HepG2 (cell line): Measurements from ENCODE around the gene WTAP. TPM values are rescaled to one million over a fixed set of nuclear protein-coding genes. Genes with fewer than 3 reads are reported as not detected.

Experiments used
- ATAC-seq: fragments of 200-7000 bp; cut with Tn5 transposase; 3 replicates; pipeline ENCODE4 v1.9.1; 2020; ENCODE audit warnings: mild to moderate bottlenecking, moderate library complexity
- BruUV-seq: library from RNA; stranded (reverse); fragments of 400-500 nt; replicated peaks from 2 replicates; lab custom pipeline; 2021; lab: Mats Ljungman, UMichigan
- CTCF ChIA-PET: fragments of 300-600 bp; formaldehyde crosslinking; extraction: SDS; loops from one replicate; lab custom pipeline; 2021; ENCODE audit warnings: low total read pairs, inconsistent platforms, low intra/inter-chr PET ratio; lab: Yijun Ruan, JAX
- POLR2A ChIA-PET: fragments of 350-600 bp; sonication (Branson Sonifier 250); formaldehyde crosslinking; loops from one replicate; lab custom pipeline; 2020; ENCODE audit warnings: antibody characterized with exemption, inconsistent platforms; lab: Yijun Ruan, JAX
- DNase-seq: peaks from one replicate; pipeline ENCODE4 v3.0.0-alpha.2; 2015; ENCODE audit warnings: low spot score
- FAIRE-seq: peaks from 3 replicates; lab custom pipeline; 2011; peaks lifted over from hg19 to GRCh38; lab: Jason Lieb, UNC
- H2AFZ ChIP-seq: one replicate; pipeline ENCODE4 v1.6.1; 2011; ENCODE audit warnings: low read length, inconsistent platforms
- H3K27ac ChIP-seq: fragments of 300-600 bp; 3 replicates; pipeline ENCODE4 v1.8.0; 2011; ENCODE audit warnings: mixed run types, mild to moderate bottlenecking, mixed read lengths, low read length, inconsistent platforms; ENCODE audit not compliant: insufficient read depth; ENCODE audit errors: extremely low read length
- H3K27me3 ChIP-seq, 2 experiments: fragments of 200-600 bp in 1 of 2; 2 replicates in 1 of 2; 3 replicates in 1 of 2; pipeline versions ENCODE4 v1.6.0 to v1.8.0; 2011; ENCODE audit warnings: low read length in 2 of 2, mild to moderate bottlenecking in 2 of 2, moderate library complexity in 2 of 2, inconsistent platforms in 1 of 2; ENCODE audit not compliant: insufficient read depth in 2 of 2, control insufficient read depth in 1 of 2
- H3K36me3 ChIP-seq, 2 experiments: fragments of 200-600 bp in 1 of 2; replicated peaks in 1 of 2; 2 replicates in 1 of 2; 3 replicates in 1 of 2; pipeline versions ENCODE4 v1.5.1 to v1.8.0; 2011; ENCODE audit warnings: low read length in 2 of 2, inconsistent platforms in 1 of 2; ENCODE audit not compliant: insufficient read depth in 2 of 2, control insufficient read depth in 1 of 2
- H3K4me1 ChIP-seq: 2 replicates; pipeline ENCODE4 v1.5.1; 2012; ENCODE audit warnings: low read length, inconsistent platforms; ENCODE audit not compliant: insufficient read depth
- H3K4me2 ChIP-seq: 2 replicates; pipeline ENCODE4 v1.6.0; 2011; ENCODE audit warnings: low read depth, low read length, inconsistent platforms
- H3K4me3 ChIP-seq, 3 experiments: fragments of 200-600 bp in 1 of 3; sonication (generic), shearing (Covaris generic) in 1 of 3; replicated peaks in 1 of 3; 2 replicates each; pipeline ENCODE4 v1.5.1; 2011 to 2016; ENCODE audit warnings: low read length in 3 of 3, inconsistent platforms in 2 of 3, low read depth in 2 of 3, mild to moderate bottlenecking in 2 of 3, control low read depth in 1 of 3, mixed read lengths in 1 of 3; ENCODE audit not compliant: insufficient read depth in 1 of 3
- H3K79me2 ChIP-seq: one replicate; pipeline ENCODE4 v1.6.1; 2011; ENCODE audit warnings: low read length, inconsistent platforms; ENCODE audit not compliant: insufficient read depth
- H3K9ac ChIP-seq: 2 replicates; pipeline ENCODE4 v1.6.0; 2011; ENCODE audit warnings: mild to moderate bottlenecking, low read depth, low read length, inconsistent platforms; ENCODE audit not compliant: insufficient read depth
- H3K9me3 ChIP-seq: 2 replicates; pipeline ENCODE4 v1.5.1; 2012; ENCODE audit warnings: mild to moderate bottlenecking, low read length
- H4K20me1 ChIP-seq: 2 replicates; pipeline ENCODE4 v1.6.0; 2011; ENCODE audit warnings: inconsistent platforms, mild to moderate bottlenecking, low read length, moderate library complexity; ENCODE audit not compliant: insufficient read depth
- ADNP ChIP-seq: sonication (generic); formaldehyde crosslinking; IDR thresholded peaks from 2 replicates; pipeline ENCODE4 v1.4.0; 2020; ENCODE audit warnings: missing genetic modification reagents
- AGO2 ChIP-seq: fragments of 200-400 bp; formaldehyde crosslinking; optimal IDR thresholded peaks from 2 replicates; pipeline ENCODE3; 2017; ENCODE audit warnings: mild to moderate bottlenecking, low read depth, low read length, moderate library complexity
- AKAP8 ChIP-seq: sonication (generic); formaldehyde crosslinking; IDR thresholded peaks from 2 replicates; pipeline ENCODE4 v1.5.1; 2020; ENCODE audit warnings: mild to moderate bottlenecking, missing genetic modification reagents
- ARNTL ChIP-seq: sonication (generic); formaldehyde crosslinking; IDR thresholded peaks from 2 replicates; pipeline ENCODE4 v1.4.0; 2020; ENCODE audit warnings: mild to moderate bottlenecking, missing genetic modification reagents
- GABPB1 ChIP-seq: IDR thresholded peaks from 2 replicates; pipeline ENCODE4 v1.6.1; 2016; ENCODE audit warnings: mild to moderate bottlenecking, missing genetic modification reagents, moderate library complexity, missing compliant biosample characterization
- HOXD1 ChIP-seq: sonication (generic); formaldehyde crosslinking; IDR thresholded peaks from 2 replicates; pipeline ENCODE4 v1.5.0; 2020; ENCODE audit warnings: missing genetic modification reagents
- KLF13 ChIP-seq: sonication (generic); formaldehyde crosslinking; IDR thresholded peaks from 2 replicates; pipeline ENCODE4 v1.4.0; 2020; ENCODE audit warnings: mild to moderate bottlenecking, missing genetic modification reagents
- MZF1 ChIP-seq: sonication (generic); formaldehyde crosslinking; IDR thresholded peaks from 2 replicates; pipeline ENCODE4 v1.8.1; 2023; ENCODE audit warnings: mild to moderate bottlenecking, missing genetic modification reagents, borderline replicate concordance
- PHF20 ChIP-seq: sonication (generic); formaldehyde crosslinking; IDR thresholded peaks from 2 replicates; pipeline ENCODE4 v1.5.0; 2020; ENCODE audit warnings: mild to moderate bottlenecking, missing genetic modification reagents
- POLR2G ChIP-seq: fragments of 200-400 bp; formaldehyde crosslinking; IDR thresholded peaks from 2 replicates; pipeline ENCODE4 v1.6.1; 2018; ENCODE audit warnings: mild to moderate bottlenecking, low read depth, low read length, moderate library complexity
- PRPF4 ChIP-seq: fragments of 200-400 bp; formaldehyde crosslinking; IDR thresholded peaks from 2 replicates; pipeline ENCODE4 v1.6.1; 2016; ENCODE audit warnings: low read length, low read depth; ENCODE audit not compliant: poor library complexity, severe bottlenecking
- SNAI1 ChIP-seq: sonication (generic); formaldehyde crosslinking; IDR thresholded peaks from 2 replicates; pipeline ENCODE4 v1.5.0; 2020; ENCODE audit warnings: mild to moderate bottlenecking, missing genetic modification reagents, borderline replicate concordance
- SSRP1 ChIP-seq: IDR thresholded peaks from 2 replicates; pipeline ENCODE4 v1.6.1; 2016; ENCODE audit warnings: control low read depth
- ZNF121 ChIP-seq: sonication (generic); formaldehyde crosslinking; IDR thresholded peaks from 2 replicates; pipeline ENCODE4 v1.5.0; 2020; ENCODE audit warnings: mild to moderate bottlenecking, missing genetic modification reagents
- ZNF264 ChIP-seq: sonication (generic); formaldehyde crosslinking; IDR thresholded peaks from 2 replicates; pipeline ENCODE4 v1.4.0; 2020; ENCODE audit warnings: missing genetic modification reagents
- ZNF460 ChIP-seq: sonication (generic); formaldehyde crosslinking; IDR thresholded peaks from 2 replicates; pipeline ENCODE4 v1.5.1; 2020; ENCODE audit warnings: missing genetic modification reagents, mild to moderate bottlenecking, borderline replicate concordance
- ZNF510 ChIP-seq: sonication (generic); formaldehyde crosslinking; IDR thresholded peaks from 2 replicates; pipeline ENCODE4 v1.4.0; 2020; ENCODE audit warnings: low read depth, mild to moderate bottlenecking, missing genetic modification reagents
- ZNF776 ChIP-seq: sonication (generic); formaldehyde crosslinking; IDR thresholded peaks from 2 replicates; pipeline ENCODE4 v1.4.0; 2020; ENCODE audit warnings: mild to moderate bottlenecking, missing genetic modification reagents
- ZNF878 ChIP-seq: sonication (generic); formaldehyde crosslinking; IDR thresholded peaks from 2 replicates; pipeline ENCODE4 v1.8.1; 2023; ENCODE audit warnings: mild to moderate bottlenecking, missing genetic modification reagents, moderate library complexity
- WGBS: methylation state at CpG from one replicate; pipeline ENCODE4 v1.1.6; 2017; ENCODE audit warnings: low lambda C conversion rate; 5-methylcytosine and 5-hydroxymethylcytosine counted together
- in situ Hi-C: cut with HindIII; loops from 2 replicates; pipeline ENCODE4 v1.10.0; 2017; ENCODE audit warnings: low pct_unique_long_range_greater_than_20kb; ENCODE audit not compliant: extremely low pct_ligation_motif_present
- intact Hi-C: fragments of 100-400 bp; cut with micrococcal nuclease; formaldehyde crosslinking; loops from one replicate; pipeline ENCODE4 v1.10.0; 2022; ENCODE audit not compliant: unreplicated experiment
- polyA plus RNA-seq, 8 experiments: library from polyadenylated mRNA; depleted of rRNA in 3 of 8; stranded (reverse) in 7 of 8; unstranded in 1 of 8; fragments of >200 nt; fragmentation: Illumina TruSeq in 4 of 8; extraction: Trizol in 4 of 8; gene quantifications; 2 replicates each; pipeline versions ENCODE4 v1.2.1 to v1.2.3, GENCODE V29; 2011 to 2016; ENCODE audit warnings: low read depth in 4 of 8, missing spikeins in 1 of 8, mixed read lengths in 1 of 8; ENCODE audit not compliant: insufficient read depth in 1 of 8
- total RNA-seq, 5 experiments: library from RNA; depleted of rRNA; stranded (reverse); fragments of >200 nt; fragmentation: Illumina TruSeq; extraction: Trizol; gene quantifications; 2 replicates each; pipeline ENCODE4 v1.2.3, GENCODE V29; 2016; ENCODE audit warnings: low read depth in 1 of 5
- TF ChIP-seq, protein P1 (sequence below): sonication (generic); formaldehyde crosslinking; IDR thresholded peaks from 2 replicates; pipeline ENCODE4 v1.8.0; 2022; ENCODE audit warnings: mild to moderate bottlenecking, missing genetic modification reagents
- TF ChIP-seq, protein P2 (sequence below): sonication (generic); formaldehyde crosslinking; IDR thresholded peaks from 2 replicates; pipeline ENCODE4 v1.8.1; 2022; ENCODE audit warnings: mild to moderate bottlenecking, missing genetic modification reagents

WTAP gene
- total and polyA plus RNA-seq, 2 of the 13 experiments (the other 11 are each of a cell fraction or from before 2014, with no cell fraction given), result 31.6 to 167 TPM

DNA sequence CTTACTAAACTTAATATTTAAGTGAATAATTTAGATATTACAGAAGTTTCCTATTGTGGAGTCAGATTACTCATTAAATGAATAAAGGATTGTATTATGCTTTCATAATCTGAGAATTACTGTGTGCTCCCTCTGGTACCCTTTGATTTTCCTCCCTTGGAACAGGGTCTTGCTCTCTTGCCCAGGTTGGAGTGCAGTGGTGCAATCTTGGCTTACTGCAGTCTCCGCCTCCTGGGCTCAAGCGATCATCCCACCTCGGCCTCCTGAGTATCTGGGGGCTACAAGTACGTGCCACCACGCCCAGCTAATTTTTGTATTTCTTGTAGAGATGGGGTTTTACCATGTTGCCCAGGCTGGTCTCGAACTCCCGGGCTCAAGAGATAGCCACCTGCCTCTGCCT lies 9.6 kb downstream of the WTAP start:
- H3K36me3 ChIP-seq, result peaks cover 4 to 45% of the 10 kb centered on the region in 2 experiments

DNA sequence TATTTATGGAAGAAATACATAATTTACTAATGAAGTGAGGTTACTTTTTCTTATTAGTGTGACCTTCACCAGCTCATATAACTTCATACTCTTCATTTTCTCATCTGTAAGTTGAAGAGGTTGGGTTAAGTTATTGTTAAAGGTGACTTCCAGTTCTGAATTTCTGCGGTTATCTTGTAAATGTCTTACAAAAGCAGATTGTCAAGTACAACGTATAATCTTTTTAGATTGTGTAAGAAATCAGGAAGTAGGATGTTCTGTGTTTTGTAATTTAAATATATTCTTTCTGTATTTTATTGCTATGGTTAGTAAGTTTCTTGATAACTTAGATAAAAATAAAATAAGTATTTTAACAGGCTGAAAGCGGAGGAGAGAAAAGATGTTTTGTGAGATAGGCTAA lies 12.0 kb downstream of the WTAP start:
- peaks cover 9 to 68% of the 10 kb centered on the region in 2 experiments for H3K36me3 ChIP-seq
- peaks cover 46% of the 10 kb centered on the region for H4K20me1 ChIP-seq
- no peak overlapping the region for H3K27ac ChIP-seq
- H3K79me2 ChIP-seq, result peaks cover 74% of the 10 kb centered on the region
- no peak for DNase-seq
- 95% methylated on average over 3 of the region's 3 CpGs for WGBS
- CTCF ChIA-PET, result no interaction called here
- intact Hi-C loops (no loop called here), in situ Hi-C loops (no loop called here)
- 0 out of 2 replicates have a peak, but pooled peaks cover under 1% of the 10 kb centered on the region for H3K4me1 ChIP-seq
- POLR2A ChIA-PET, result interaction anchor here (0.8 to 1.2 kb wide), 2 partner anchors 11 to 23 kb away, joined by 4 read pairs; partner anchors contain the start of gene ACAT2
- no peaks in the 10 kb centered on the region for H3K27me3 ChIP-seq
- no TSS peak for BruUV-seq
- ATAC-seq, result no peak
- no peaks in the 10 kb centered on the region for H3K9me3 ChIP-seq
- no peak for FAIRE-seq
- H2AFZ ChIP-seq, result no peak overlapping the region
- no peak overlapping the region for H3K4me3 ChIP-seq
- no peak overlapping the region for H3K9ac ChIP-seq
- H3K4me2 ChIP-seq, result no peak overlapping the region
- no peak for TF ChIP-seq SSRP1 (CRISPR knock-in tag)
- no peak for TF ChIP-seq ZNF460 (CRISPR knock-in tag)
- no peak for TF ChIP-seq AKAP8 (CRISPR knock-in tag)
- TF ChIP-seq PRPF4, result no peak
- TF ChIP-seq, protein P1, sequence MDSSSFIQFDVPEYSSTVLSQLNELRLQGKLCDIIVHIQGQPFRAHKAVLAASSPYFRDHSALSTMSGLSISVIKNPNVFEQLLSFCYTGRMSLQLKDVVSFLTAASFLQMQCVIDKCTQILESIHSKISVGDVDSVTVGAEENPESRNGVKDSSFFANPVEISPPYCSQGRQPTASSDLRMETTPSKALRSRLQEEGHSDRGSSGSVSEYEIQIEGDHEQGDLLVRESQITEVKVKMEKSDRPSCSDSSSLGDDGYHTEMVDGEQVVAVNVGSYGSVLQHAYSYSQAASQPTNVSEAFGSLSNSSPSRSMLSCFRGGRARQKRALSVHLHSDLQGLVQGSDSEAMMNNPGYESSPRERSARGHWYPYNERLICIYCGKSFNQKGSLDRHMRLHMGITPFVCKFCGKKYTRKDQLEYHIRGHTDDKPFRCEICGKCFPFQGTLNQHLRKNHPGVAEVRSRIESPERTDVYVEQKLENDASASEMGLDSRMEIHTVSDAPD (CRISPR knock-in tag), result no peak
- no peak for TF ChIP-seq ARNTL (CRISPR knock-in tag)
- no peak for TF ChIP-seq PHF20 (CRISPR knock-in tag)
- no peak for TF ChIP-seq ADNP (CRISPR knock-in tag)
- no peak for TF ChIP-seq HOXD1
- no peak for TF ChIP-seq KLF13 (CRISPR knock-in tag)
- TF ChIP-seq ZNF776, result no peak
- no peak for TF ChIP-seq ZNF264 (CRISPR knock-in tag)
- no peak for TF ChIP-seq ZNF878 (CRISPR knock-in tag)
- TF ChIP-seq ZNF510 (CRISPR knock-in tag), result no peak
- TF ChIP-seq, protein P2, sequence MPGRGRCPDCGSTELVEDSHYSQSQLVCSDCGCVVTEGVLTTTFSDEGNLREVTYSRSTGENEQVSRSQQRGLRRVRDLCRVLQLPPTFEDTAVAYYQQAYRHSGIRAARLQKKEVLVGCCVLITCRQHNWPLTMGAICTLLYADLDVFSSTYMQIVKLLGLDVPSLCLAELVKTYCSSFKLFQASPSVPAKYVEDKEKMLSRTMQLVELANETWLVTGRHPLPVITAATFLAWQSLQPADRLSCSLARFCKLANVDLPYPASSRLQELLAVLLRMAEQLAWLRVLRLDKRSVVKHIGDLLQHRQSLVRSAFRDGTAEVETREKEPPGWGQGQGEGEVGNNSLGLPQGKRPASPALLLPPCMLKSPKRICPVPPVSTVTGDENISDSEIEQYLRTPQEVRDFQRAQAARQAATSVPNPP (CRISPR knock-in tag), result no peak

More for the DNA sequence above, 9.6 kb downstream of the WTAP start:
- Histone ChIP-seq H3K27me3 (no peaks in the 10 kb centered on the region), H3K79me2 (peaks cover 94% of the 10 kb centered on the region), H3K27ac (no peak overlapping the region), H3K4me3 (no peak overlapping the region), H3K9ac (no peak overlapping the region), H4K20me1 (peaks cover 65% of the 10 kb centered on the region), H3K4me2 (no peak overlapping the region), H3K9me3 (no peaks in the 10 kb centered on the region), H2AFZ (no peak overlapping the region), H3K4me1 (peaks cover 18% of the 10 kb centered on the region)
- no TSS peak for BruUV-seq
- intact Hi-C loops, result no loop called here
- WGBS, result 82% methylated on average over 7 of the region's 7 CpGs
- ChIA-PET CTCF (no interaction called here), POLR2A (interaction anchor here (1.5 to 1.6 kb wide), 3 partner anchors 10 to 53 kb away, joined by 4 to 6 read pairs (median 6); partner anchors contain the start of genes ACAT2, TCP1 and WTAP)
- no peak for TF ChIP-seq GABPB1
- TF ChIP-seq AGO2, result peak; percentile 9
- no peak for TF ChIP-seq MZF1 (CRISPR knock-in tag)
- TF ChIP-seq POLR2G, result 0 out of 2 replicates have a peak, but pooled peaks have one; percentile 2
- TF ChIP-seq SNAI1, result no peak
- TF ChIP-seq ZNF121 (CRISPR knock-in tag), result peak; percentile 94
- DNase-seq (no peak), FAIRE-seq (no peak), ATAC-seq (no peak)
- in situ Hi-C loops, result no loop called here
